HCT116 (cell line): Measurements from ENCODE around the gene SEMA5B. TPM values are rescaled to one million over a fixed set of nuclear protein-coding genes. Genes with fewer than 3 reads are reported as not detected.

ENCODE experiments used
- ATAC-seq: fragments of 200-7000 bp; cut with Tn5 transposase; 2 replicates; pipeline ENCODE4 v1.9.1; 2020; ENCODE audit warnings: mild to moderate bottlenecking, moderate library complexity
- BruUV-seq: library from RNA; stranded (reverse); fragments of 400-500 nt; replicated peaks from 2 replicates; lab custom pipeline; 2021; lab: Mats Ljungman, UMichigan
- CTCF ChIA-PET: fragments of 300-600 bp; sonication (Branson Sonifier 250); formaldehyde crosslinking; loops from one replicate; lab custom pipeline; 2021; ENCODE audit warnings: antibody characterized with exemption; lab: Charles Lee
- POLR2A ChIA-PET: fragments of 300-600, 350-600 bp; sonication (Branson Sonifier 250); formaldehyde crosslinking; loops from one replicate; lab custom pipeline; 2021; ENCODE audit warnings: antibody characterized with exemption; lab: Charles Lee
- RAD21 ChIA-PET, 2 experiments: fragments of 300-600 bp; sonication (Branson Sonifier 250); formaldehyde crosslinking; loops; one replicate each; lab custom pipeline; 2023; ENCODE audit warnings: low total read pairs in 2 of 2; ENCODE audit not compliant: uncharacterized antibody in 2 of 2, unreplicated experiment in 2 of 2, low non-redundant PET in 1 of 2; lab: Charles Lee
- DNase-seq: peaks from one replicate; pipeline ENCODE4 v3.0.0-alpha.2; 2010; ENCODE audit warnings: low read depth, low spot score
- H2AFZ ChIP-seq: fragments of 200-600 bp; shearing (Covaris generic), sonication (generic); 2 replicates; pipeline ENCODE4 v1.6.1; 2017; ENCODE audit warnings: low read depth, mixed run types, mixed read lengths, antibody characterized with exemption, low read length; ENCODE audit not compliant: poor library complexity, severe bottlenecking
- H3K27ac ChIP-seq: 2 replicates; pipeline ENCODE4 v1.5.1; 2012; ENCODE audit warnings: low read depth, low read length
- H3K27me3 ChIP-seq: fragments of 200-600 bp; sonication (generic); 2 replicates; pipeline ENCODE4 v1.6.1; 2016; ENCODE audit warnings: mixed run types, low read length, mixed read lengths; ENCODE audit not compliant: insufficient read depth
- H3K36me3 ChIP-seq, 2 experiments: fragments of 200-500 bp in 1 of 2; fragments of 200-600 bp in 1 of 2; sonication (Bioruptor generic) in 1 of 2; sonication (generic) in 1 of 2; 2 replicates each; pipeline versions ENCODE4 v1.5.1 to v1.6.1; 2014 to 2016; ENCODE audit warnings: low read length in 2 of 2, inconsistent platforms in 1 of 2, mixed read lengths in 1 of 2, mixed run types in 1 of 2; ENCODE audit not compliant: insufficient read depth in 2 of 2, control insufficient read depth in 1 of 2
- H3K4me1 ChIP-seq, 2 experiments: fragments of 200-600 bp in 1 of 2; sonication (generic) in 1 of 2; 2 replicates each; pipeline versions ENCODE4 v1.5.1 to v1.6.1; 2012 to 2017; ENCODE audit warnings: low read length in 2 of 2, inconsistent platforms in 1 of 2, mild to moderate bottlenecking in 1 of 2, mixed read lengths in 1 of 2, mixed run types in 1 of 2, moderate library complexity in 1 of 2; ENCODE audit not compliant: insufficient read depth in 2 of 2, control insufficient read depth in 1 of 2
- H3K4me2 ChIP-seq: fragments of 200-600 bp; sonication (generic); 2 replicates; pipeline ENCODE4 v1.6.1; 2017; ENCODE audit warnings: mixed run types, low read length, mixed read lengths
- H3K4me3 ChIP-seq, 2 experiments: fragments of 200-600 bp in 1 of 2; sonication (generic) in 1 of 2; replicated peaks in 1 of 2; 2 replicates each; pipeline ENCODE4 v1.5.1; 2011 to 2016; ENCODE audit warnings: low read length in 2 of 2, control low read depth in 1 of 2, low read depth in 1 of 2, mild to moderate bottlenecking in 1 of 2, mixed read lengths in 1 of 2, mixed run types in 1 of 2
- H3K79me2 ChIP-seq: fragments of 200-600 bp; sonication (generic); 2 replicates; pipeline ENCODE4 v1.6.1; 2017; ENCODE audit warnings: mild to moderate bottlenecking, mixed run types, low read length, moderate library complexity, mixed read lengths; ENCODE audit not compliant: insufficient read depth
- H3K9ac ChIP-seq: fragments of 200-600 bp; sonication (generic); 2 replicates; pipeline ENCODE4 v1.6.1; 2016; ENCODE audit warnings: low read length, mixed read lengths
- H3K9me2 ChIP-seq: fragments of 200-600 bp; sonication (generic), shearing (Covaris generic); 2 replicates; pipeline ENCODE4 v1.6.1; 2017; ENCODE audit warnings: mixed run types, mild to moderate bottlenecking, moderate library complexity; ENCODE audit not compliant: insufficient read depth
- H3K9me3 ChIP-seq, 2 experiments: fragments of 200-500 bp in 1 of 2; fragments of 200-600 bp in 1 of 2; sonication (Bioruptor generic) in 1 of 2; sonication (generic) in 1 of 2; 2 replicates each; pipeline ENCODE4 v1.6.1; 2014 to 2017; ENCODE audit warnings: low read length in 2 of 2, mixed read lengths in 2 of 2, inconsistent platforms in 1 of 2, low read depth in 1 of 2, mild to moderate bottlenecking in 1 of 2, mixed run types in 1 of 2, moderate library complexity in 1 of 2; ENCODE audit not compliant: control insufficient read depth in 1 of 2, insufficient read depth in 1 of 2
- H4K20me1 ChIP-seq: fragments of 200-600 bp; sonication (generic), shearing (Covaris generic); 2 replicates; pipeline ENCODE4 v1.6.1; 2017; ENCODE audit warnings: mixed run types, mild to moderate bottlenecking, moderate library complexity; ENCODE audit not compliant: insufficient read depth
- CBX3 ChIP-seq: IDR thresholded peaks from 2 replicates; pipeline ENCODE4 v1.6.1; 2012; ENCODE audit warnings: low read depth
- EZH2 ChIP-seq: fragments of 200-600 bp; sonication (generic); IDR thresholded peaks from 2 replicates; pipeline ENCODE4 v1.6.1; 2017; ENCODE audit warnings: antibody characterized with exemption, mixed run types
- FOSL1 ChIP-seq: IDR thresholded peaks from 2 replicates; pipeline ENCODE4 v1.6.1; 2012; ENCODE audit warnings: low read depth
- JUND ChIP-seq: IDR thresholded peaks from 2 replicates; pipeline ENCODE4 v1.6.1; 2012
- POLR2A ChIP-seq: IDR thresholded peaks from 2 replicates; pipeline ENCODE4 v1.7.0; 2011; ENCODE audit warnings: borderline replicate concordance; ENCODE audit not compliant: insufficient read depth, insufficient read length; ENCODE audit errors: extremely low read depth
- RAD21 ChIP-seq: IDR thresholded peaks from 2 replicates; pipeline ENCODE4 v1.6.1; 2012; ENCODE audit warnings: low read depth, mild to moderate bottlenecking
- SIN3A ChIP-seq: IDR thresholded peaks from 2 replicates; pipeline ENCODE4 v1.6.1; 2012; ENCODE audit warnings: low read depth
- SP1 ChIP-seq: IDR thresholded peaks from 2 replicates; pipeline ENCODE4 v1.6.1; 2012; ENCODE audit warnings: low read depth
- SRF ChIP-seq: IDR thresholded peaks from 2 replicates; pipeline ENCODE4 v1.6.1; 2012; ENCODE audit warnings: low read depth
- TCF7L2 ChIP-seq: IDR thresholded peaks from 2 replicates; pipeline ENCODE4 v1.7.0; 2011; ENCODE audit warnings: borderline replicate concordance, inconsistent platforms; ENCODE audit not compliant: insufficient read depth, insufficient read length; ENCODE audit errors: extremely low read depth
- ZFX ChIP-seq: fragments of 450-650 bp; IDR thresholded peaks from 2 replicates; pipeline ENCODE4 v1.6.1; 2017
- ZNF274 ChIP-seq: fragments of 200-500 bp; sonication (Bioruptor generic); IDR thresholded peaks from 2 replicates; pipeline ENCODE4 v1.6.1; 2014; ENCODE audit warnings: mild to moderate bottlenecking, low read depth, low read length, inconsistent platforms
- intact Hi-C: fragments of 100-400 bp; cut with micrococcal nuclease; formaldehyde crosslinking; loops from 2 replicates; pipeline ENCODE4 v1.10.0; 2022
- total RNA-seq: library from RNA; stranded (reverse); gene quantifications from one replicate; pipeline ENCODE4 v1.2.1, GENCODE V29; 2021; ENCODE audit not compliant: unreplicated experiment
- TF ChIP-seq, protein P1 (sequence below): IDR thresholded peaks from 2 replicates; pipeline ENCODE4 v1.6.1; 2012
- TF ChIP-seq, protein P2 (sequence below): IDR thresholded peaks from 2 replicates; pipeline ENCODE4 v1.6.1; 2012
- TF ChIP-seq, protein P3 (sequence below): IDR thresholded peaks from 2 replicates; pipeline ENCODE4 v1.6.1; 2012; ENCODE audit warnings: low read depth
- TF ChIP-seq, protein P4 (sequence below), 3 experiments: fragments of 200-600 bp in 1 of 3; sonication (generic) in 1 of 3; IDR thresholded peaks in 2 of 3; conservative IDR thresholded peaks in 1 of 3; 2 replicates each; pipeline ENCODE4 v1.5.1; 2012 to 2017; ENCODE audit warnings: low read depth in 2 of 3, low read length in 2 of 3, antibody characterized with exemption in 1 of 3, borderline replicate concordance in 1 of 3, control low read depth in 1 of 3, mild to moderate bottlenecking in 1 of 3, mixed read lengths in 1 of 3, mixed run types in 1 of 3, moderate library complexity in 1 of 3; ENCODE audit not compliant: insufficient read depth in 1 of 3
- TF ChIP-seq, protein P5 (sequence below): IDR thresholded peaks from 2 replicates; pipeline ENCODE4 v1.6.1; 2011; ENCODE audit warnings: mild to moderate bottlenecking, low read length, moderate library complexity; ENCODE audit not compliant: insufficient replicate concordance; ENCODE audit errors: extremely low read depth

The SEMA5B gene
- total RNA-seq, 1 experiment from 2014 or later: 0.15 TPM

DNA sequence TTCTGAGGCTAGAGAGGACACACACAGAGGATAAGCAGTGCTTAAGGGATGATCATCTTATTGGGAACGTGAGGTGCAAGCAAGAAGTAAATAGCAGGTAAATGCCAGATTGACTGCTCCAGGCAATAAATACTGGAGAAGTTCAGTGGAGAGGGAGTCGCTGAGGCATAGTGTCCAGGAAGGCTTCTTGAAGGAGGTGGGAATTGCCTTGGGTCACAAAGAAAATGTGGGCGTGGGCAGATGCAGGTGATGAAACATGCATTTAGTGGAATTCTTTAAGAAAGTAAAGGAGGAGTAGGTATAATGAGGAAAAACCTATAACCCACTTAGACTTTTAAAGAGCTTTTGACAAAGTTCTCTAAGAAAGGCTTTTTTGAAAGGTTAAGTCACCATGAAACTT is 7.4 kb upstream of the SEMA5B start (continued):
- no peak for TF ChIP-seq JUND
- TF ChIP-seq SIN3A: no peak

DNA sequence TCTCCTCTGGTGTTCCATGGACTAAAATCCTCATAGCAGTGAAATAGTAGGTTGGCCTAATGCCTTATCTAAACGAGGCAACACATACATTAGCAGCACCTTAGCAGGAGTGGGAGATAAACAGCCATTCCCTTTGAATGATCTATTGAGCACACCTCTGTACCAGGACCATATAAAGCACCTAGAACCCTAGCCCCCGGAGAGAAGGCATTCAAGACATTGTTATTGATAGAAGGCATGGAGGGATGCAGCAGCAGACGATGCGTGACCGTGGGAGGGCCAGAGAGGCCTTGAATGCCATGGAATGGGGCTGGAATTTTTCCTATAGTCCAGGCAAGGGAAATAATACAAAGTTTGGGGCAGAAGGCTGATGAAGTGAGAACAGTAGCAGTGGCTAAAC is 6.6 kb upstream of the SEMA5B start:
- H3K36me3 ChIP-seq: no peaks in the 10 kb centered on the region
- H3K4me2 ChIP-seq: no peak overlapping the region
- H3K79me2 ChIP-seq: no peaks in the 10 kb centered on the region
- no peak for DNase-seq
- H3K4me3 ChIP-seq: no peak overlapping the region
- no peaks in the 10 kb centered on the region for H3K9me3 ChIP-seq
- POLR2A ChIA-PET: no interaction called here
- no TSS peak for BruUV-seq
- no peak overlapping the region for H2AFZ ChIP-seq
- no peaks in the 10 kb centered on the region for H4K20me1 ChIP-seq
- H3K27me3 ChIP-seq: peaks cover 26% of the 10 kb centered on the region; the same call in 1 of the 2 replicates
- no peak overlapping the region for H3K9ac ChIP-seq
- intact Hi-C loops: no loop called here
- RAD21 ChIA-PET: no interaction called here
- no peak for ATAC-seq
- H3K9me2 ChIP-seq: no peaks in the 10 kb centered on the region
- TF ChIP-seq CBX3 (no peak), POLR2A (no peak), TCF7L2 (no peak), ZNF274 (no peak), SRF (no peak), JUND (no peak), SP1 (no peak), FOSL1 (no peak), SIN3A (no peak), EZH2 (no peak), RAD21 (no peak), ZFX (no peak)
- TF ChIP-seq, protein P1, sequence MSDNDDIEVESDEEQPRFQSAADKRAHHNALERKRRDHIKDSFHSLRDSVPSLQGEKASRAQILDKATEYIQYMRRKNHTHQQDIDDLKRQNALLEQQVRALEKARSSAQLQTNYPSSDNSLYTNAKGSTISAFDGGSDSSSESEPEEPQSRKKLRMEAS: no peak
- TF ChIP-seq, protein P2, sequence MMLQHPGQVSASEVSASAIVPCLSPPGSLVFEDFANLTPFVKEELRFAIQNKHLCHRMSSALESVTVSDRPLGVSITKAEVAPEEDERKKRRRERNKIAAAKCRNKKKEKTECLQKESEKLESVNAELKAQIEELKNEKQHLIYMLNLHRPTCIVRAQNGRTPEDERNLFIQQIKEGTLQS: no peak
- TF ChIP-seq, protein P3, sequence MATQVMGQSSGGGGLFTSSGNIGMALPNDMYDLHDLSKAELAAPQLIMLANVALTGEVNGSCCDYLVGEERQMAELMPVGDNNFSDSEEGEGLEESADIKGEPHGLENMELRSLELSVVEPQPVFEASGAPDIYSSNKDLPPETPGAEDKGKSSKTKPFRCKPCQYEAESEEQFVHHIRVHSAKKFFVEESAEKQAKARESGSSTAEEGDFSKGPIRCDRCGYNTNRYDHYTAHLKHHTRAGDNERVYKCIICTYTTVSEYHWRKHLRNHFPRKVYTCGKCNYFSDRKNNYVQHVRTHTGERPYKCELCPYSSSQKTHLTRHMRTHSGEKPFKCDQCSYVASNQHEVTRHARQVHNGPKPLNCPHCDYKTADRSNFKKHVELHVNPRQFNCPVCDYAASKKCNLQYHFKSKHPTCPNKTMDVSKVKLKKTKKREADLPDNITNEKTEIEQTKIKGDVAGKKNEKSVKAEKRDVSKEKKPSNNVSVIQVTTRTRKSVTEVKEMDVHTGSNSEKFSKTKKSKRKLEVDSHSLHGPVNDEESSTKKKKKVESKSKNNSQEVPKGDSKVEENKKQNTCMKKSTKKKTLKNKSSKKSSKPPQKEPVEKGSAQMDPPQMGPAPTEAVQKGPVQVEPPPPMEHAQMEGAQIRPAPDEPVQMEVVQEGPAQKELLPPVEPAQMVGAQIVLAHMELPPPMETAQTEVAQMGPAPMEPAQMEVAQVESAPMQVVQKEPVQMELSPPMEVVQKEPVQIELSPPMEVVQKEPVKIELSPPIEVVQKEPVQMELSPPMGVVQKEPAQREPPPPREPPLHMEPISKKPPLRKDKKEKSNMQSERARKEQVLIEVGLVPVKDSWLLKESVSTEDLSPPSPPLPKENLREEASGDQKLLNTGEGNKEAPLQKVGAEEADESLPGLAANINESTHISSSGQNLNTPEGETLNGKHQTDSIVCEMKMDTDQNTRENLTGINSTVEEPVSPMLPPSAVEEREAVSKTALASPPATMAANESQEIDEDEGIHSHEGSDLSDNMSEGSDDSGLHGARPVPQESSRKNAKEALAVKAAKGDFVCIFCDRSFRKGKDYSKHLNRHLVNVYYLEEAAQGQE: no peak
- TF ChIP-seq, protein P4, sequence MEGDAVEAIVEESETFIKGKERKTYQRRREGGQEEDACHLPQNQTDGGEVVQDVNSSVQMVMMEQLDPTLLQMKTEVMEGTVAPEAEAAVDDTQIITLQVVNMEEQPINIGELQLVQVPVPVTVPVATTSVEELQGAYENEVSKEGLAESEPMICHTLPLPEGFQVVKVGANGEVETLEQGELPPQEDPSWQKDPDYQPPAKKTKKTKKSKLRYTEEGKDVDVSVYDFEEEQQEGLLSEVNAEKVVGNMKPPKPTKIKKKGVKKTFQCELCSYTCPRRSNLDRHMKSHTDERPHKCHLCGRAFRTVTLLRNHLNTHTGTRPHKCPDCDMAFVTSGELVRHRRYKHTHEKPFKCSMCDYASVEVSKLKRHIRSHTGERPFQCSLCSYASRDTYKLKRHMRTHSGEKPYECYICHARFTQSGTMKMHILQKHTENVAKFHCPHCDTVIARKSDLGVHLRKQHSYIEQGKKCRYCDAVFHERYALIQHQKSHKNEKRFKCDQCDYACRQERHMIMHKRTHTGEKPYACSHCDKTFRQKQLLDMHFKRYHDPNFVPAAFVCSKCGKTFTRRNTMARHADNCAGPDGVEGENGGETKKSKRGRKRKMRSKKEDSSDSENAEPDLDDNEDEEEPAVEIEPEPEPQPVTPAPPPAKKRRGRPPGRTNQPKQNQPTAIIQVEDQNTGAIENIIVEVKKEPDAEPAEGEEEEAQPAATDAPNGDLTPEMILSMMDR (IDR thresholded peaks at IDR 0.05 in 2 of 3, conservative IDR thresholded peaks at IDR 0.05 in 1 of 3; ENCODE audit: borderline replicate concordance in 1 of 3, insufficient read depth in 1 of 3, low read depth in 2 of 3, low read length in 2 of 3): no peak
- TF ChIP-seq, protein P5, sequence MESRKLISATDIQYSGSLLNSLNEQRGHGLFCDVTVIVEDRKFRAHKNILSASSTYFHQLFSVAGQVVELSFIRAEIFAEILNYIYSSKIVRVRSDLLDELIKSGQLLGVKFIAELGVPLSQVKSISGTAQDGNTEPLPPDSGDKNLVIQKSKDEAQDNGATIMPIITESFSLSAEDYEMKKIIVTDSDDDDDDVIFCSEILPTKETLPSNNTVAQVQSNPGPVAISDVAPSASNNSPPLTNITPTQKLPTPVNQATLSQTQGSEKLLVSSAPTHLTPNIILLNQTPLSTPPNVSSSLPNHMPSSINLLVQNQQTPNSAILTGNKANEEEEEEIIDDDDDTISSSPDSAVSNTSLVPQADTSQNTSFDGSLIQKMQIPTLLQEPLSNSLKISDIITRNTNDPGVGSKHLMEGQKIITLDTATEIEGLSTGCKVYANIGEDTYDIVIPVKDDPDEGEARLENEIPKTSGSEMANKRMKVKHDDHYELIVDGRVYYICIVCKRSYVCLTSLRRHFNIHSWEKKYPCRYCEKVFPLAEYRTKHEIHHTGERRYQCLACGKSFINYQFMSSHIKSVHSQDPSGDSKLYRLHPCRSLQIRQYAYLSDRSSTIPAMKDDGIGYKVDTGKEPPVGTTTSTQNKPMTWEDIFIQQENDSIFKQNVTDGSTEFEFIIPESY: no peak
- CTCF ChIA-PET: no interaction called here
- H3K27ac ChIP-seq: no peak overlapping the region
- no peaks in the 10 kb centered on the region for H3K4me1 ChIP-seq
